Mammary epithelial cell (primary cell): Measurements from ENCODE around the gene TNS1.

Experiments used
- EZH2 ChIP-seq: IDR thresholded peaks from 2 replicates; pipeline ENCODE4 v1.6.1; 2012; ENCODE audit warnings: low read length, inconsistent platforms, borderline replicate concordance
- TF ChIP-seq, protein P1 (sequence below), 2 donors: IDR thresholded peaks in 1 of 2; conservative IDR thresholded peaks in 1 of 2; 2 replicates each; pipeline ENCODE4 v1.5.1; 2011 to 2012; ENCODE audit warnings: inconsistent platforms in 2 of 2, low read length in 2 of 2, mild to moderate bottlenecking in 2 of 2, control low read depth in 1 of 2, low read depth in 1 of 2; ENCODE audit not compliant: insufficient read depth in 1 of 2; ENCODE audit errors: extremely low read depth in 1 of 2

DNA sequence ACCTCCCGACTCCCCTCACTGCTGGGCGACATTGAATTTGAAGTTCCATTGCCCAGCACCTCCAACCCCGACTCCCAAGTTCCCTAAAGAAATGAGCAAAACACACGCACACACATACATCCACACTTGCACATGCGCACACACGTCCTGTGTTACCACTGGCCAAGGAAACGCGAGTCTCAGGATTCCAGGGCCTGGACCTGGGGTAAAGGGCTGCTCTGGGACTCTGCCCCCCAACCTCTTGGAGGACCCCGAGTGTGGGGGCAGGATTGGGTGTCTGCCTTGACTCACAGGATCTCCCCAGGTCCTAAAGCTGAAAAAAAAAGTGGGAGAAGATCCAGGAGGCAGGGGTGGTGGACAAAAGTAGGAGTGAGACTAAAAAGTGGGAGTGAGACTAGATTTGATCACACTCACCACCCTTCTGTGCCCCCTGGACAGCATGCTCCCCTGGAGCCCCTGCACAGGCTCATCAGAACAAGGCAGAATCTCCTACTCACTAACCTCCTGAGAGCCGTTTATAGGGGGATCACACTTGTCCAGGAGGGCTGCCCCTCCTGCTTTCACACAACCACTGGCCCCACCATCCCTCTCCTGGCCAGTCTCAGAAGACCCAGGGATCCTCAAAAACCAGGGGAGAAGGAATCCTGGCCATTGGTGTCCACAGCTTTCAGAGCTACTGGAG lies 202.2 kb downstream of the TNS1 start:
- TF ChIP-seq, protein P1, sequence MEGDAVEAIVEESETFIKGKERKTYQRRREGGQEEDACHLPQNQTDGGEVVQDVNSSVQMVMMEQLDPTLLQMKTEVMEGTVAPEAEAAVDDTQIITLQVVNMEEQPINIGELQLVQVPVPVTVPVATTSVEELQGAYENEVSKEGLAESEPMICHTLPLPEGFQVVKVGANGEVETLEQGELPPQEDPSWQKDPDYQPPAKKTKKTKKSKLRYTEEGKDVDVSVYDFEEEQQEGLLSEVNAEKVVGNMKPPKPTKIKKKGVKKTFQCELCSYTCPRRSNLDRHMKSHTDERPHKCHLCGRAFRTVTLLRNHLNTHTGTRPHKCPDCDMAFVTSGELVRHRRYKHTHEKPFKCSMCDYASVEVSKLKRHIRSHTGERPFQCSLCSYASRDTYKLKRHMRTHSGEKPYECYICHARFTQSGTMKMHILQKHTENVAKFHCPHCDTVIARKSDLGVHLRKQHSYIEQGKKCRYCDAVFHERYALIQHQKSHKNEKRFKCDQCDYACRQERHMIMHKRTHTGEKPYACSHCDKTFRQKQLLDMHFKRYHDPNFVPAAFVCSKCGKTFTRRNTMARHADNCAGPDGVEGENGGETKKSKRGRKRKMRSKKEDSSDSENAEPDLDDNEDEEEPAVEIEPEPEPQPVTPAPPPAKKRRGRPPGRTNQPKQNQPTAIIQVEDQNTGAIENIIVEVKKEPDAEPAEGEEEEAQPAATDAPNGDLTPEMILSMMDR (conservative IDR thresholded peaks at IDR 0.05 in 1 of 2, IDR thresholded peaks at IDR 0.05 in 1 of 2; ENCODE audit: extremely low read depth in 1 of 2, insufficient read depth in 1 of 2, low read depth in 1 of 2, low read length in 2 of 2), result no peak
- no peak for TF ChIP-seq EZH2
